GM23248 (cell line): Measurements from ENCODE around the gene LAMA2. TPM values are rescaled to one million over a fixed set of nuclear protein-coding genes. Genes with fewer than 3 reads are reported as not detected.

Source experiments
- DNase-seq: peaks from one replicate; pipeline ENCODE4 v3.0.0-alpha.2; 2015
- H2AFZ ChIP-seq: fragments of 200-600 bp; sonication (generic); 2 replicates; pipeline ENCODE4 v1.6.1; 2016; ENCODE audit warnings: antibody characterized with exemption
- H3F3A ChIP-seq: fragments of 200-600 bp; sonication (generic); 2 replicates; pipeline ENCODE4 v1.6.1; 2016; ENCODE audit warnings: mild to moderate bottlenecking, antibody characterized with exemption, mixed run types; ENCODE audit not compliant: insufficient read depth
- H3K27ac ChIP-seq: fragments of 200-600 bp; sonication (generic); 2 replicates; pipeline ENCODE4 v1.5.1; 2016; ENCODE audit warnings: mild to moderate bottlenecking
- H3K27me3 ChIP-seq: fragments of 200-600 bp; sonication (generic); replicated peaks from 2 replicates; pipeline ENCODE4 v1.6.1; 2016; ENCODE audit warnings: mild to moderate bottlenecking; ENCODE audit not compliant: insufficient read depth
- H3K36me3 ChIP-seq: fragments of 200-600 bp; sonication (generic); 2 replicates; pipeline ENCODE4 v1.6.1; 2016; ENCODE audit warnings: low read depth, mild to moderate bottlenecking
- H3K4me1 ChIP-seq: fragments of 200-600 bp; sonication (generic); 2 replicates; pipeline ENCODE4 v1.6.1; 2016; ENCODE audit warnings: mild to moderate bottlenecking; ENCODE audit not compliant: insufficient read depth
- H3K4me2 ChIP-seq: fragments of 200-600 bp; sonication (generic); one replicate; pipeline ENCODE4 v1.6.1; 2016; ENCODE audit warnings: mild to moderate bottlenecking; ENCODE audit not compliant: unreplicated experiment
- H3K4me3 ChIP-seq: fragments of 200-600 bp; sonication (generic); 2 replicates; pipeline ENCODE4 v1.5.1; 2016; ENCODE audit warnings: mild to moderate bottlenecking
- H3K79me2 ChIP-seq: fragments of 200-600 bp; sonication (generic); 2 replicates; pipeline ENCODE4 v1.6.1; 2016; ENCODE audit warnings: mild to moderate bottlenecking; ENCODE audit not compliant: insufficient read depth
- H3K9ac ChIP-seq: fragments of 200-600 bp; sonication (generic); 2 replicates; pipeline ENCODE4 v1.6.1; 2016; ENCODE audit warnings: mild to moderate bottlenecking
- H3K9me2 ChIP-seq: fragments of 200-600 bp; sonication (generic); 2 replicates; pipeline ENCODE4 v1.6.1; 2016; ENCODE audit warnings: mixed run types, mild to moderate bottlenecking, moderate library complexity; ENCODE audit not compliant: insufficient read depth
- H3K9me3 ChIP-seq: fragments of 200-600 bp; sonication (generic); one replicate; pipeline ENCODE4 v1.6.1; 2017; ENCODE audit warnings: low read depth
- H4K20me1 ChIP-seq: fragments of 200-600 bp; sonication (generic); 2 replicates; pipeline ENCODE4 v1.6.0; 2016; ENCODE audit not compliant: insufficient read depth
- EZH2 ChIP-seq: fragments of 200-600 bp; sonication (generic); IDR thresholded peaks from 2 replicates; pipeline ENCODE4 v1.6.1; 2018; ENCODE audit warnings: antibody characterized with exemption, mild to moderate bottlenecking; ENCODE audit not compliant: insufficient read depth, poor library complexity, severe bottlenecking
- EZH2phosphoT487 ChIP-seq: fragments of 200-600 bp; sonication (generic); IDR thresholded peaks from 2 replicates; pipeline ENCODE4 v1.6.1; 2018; ENCODE audit warnings: antibody characterized with exemption, moderate library complexity, mild to moderate bottlenecking, low read depth; ENCODE audit not compliant: insufficient read depth
- WGBS, 2 experiments: methylation state at CpG; one replicate each; pipeline ENCODE4 v1.1.6; 2015 to 2017; ENCODE audit warnings: low lambda C conversion rate in 2 of 2, low coverage in 1 of 2; ENCODE audit errors: missing lambda C conversion rate in 2 of 2; 5-methylcytosine and 5-hydroxymethylcytosine counted together
- in situ Hi-C: fragments of 300-500 bp; cut with MboI; formaldehyde crosslinking; loops from 2 replicates; pipeline ENCODE4 v1.15.0; 2020
- polyA plus RNA-seq: library from polyadenylated mRNA; unstranded; fragments of >200 nt; fragmentation: Nextera tagmentation; extraction: Ambion mirVana; gene quantifications from 2 replicates; pipeline ENCODE4 v1.2.1, GENCODE V29; 2016
- total RNA-seq: library from RNA; depleted of rRNA; stranded (reverse); fragments of >200 nt; shearing (Covaris generic); gene quantifications from 2 replicates; pipeline ENCODE4 v1.2.3, GENCODE V29; 2014

Gene LAMA2
- total and polyA plus RNA-seq, 2 experiments from 2014 or later = 8.3 to 31.1 TPM

DNA sequence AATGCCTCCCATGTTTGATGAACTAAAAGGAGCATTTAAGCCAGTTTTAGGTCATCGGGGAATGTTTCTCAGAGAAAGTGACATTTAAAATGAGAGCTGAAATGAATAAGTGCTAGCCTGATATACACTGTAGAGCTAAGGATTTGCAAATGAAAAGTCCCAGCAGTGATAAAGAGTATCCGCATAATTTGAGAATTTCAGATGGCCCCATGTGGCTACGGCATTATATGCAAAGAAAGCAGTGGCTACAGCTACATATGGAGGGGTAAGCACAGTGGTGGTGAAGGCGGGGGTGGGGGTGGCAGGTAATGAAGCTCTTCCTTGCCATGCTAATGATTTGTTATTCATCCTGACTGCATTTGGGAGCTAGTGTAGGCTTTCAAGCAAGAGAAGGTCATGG, 455.7 kb downstream of the LAMA2 start:
- Histone ChIP-seq H3K9ac (no peak overlapping the region), H3K79me2 (no peaks in the 10 kb centered on the region), H3K4me2 (no peak overlapping the region), H3K27ac (no peak overlapping the region), H4K20me1 (no peaks in the 10 kb centered on the region), H3K4me3 (no peak overlapping the region), H3F3A (peaks cover 9% of the 10 kb centered on the region; the same call in 1 of the 2 replicates), H3K36me3 (no peaks in the 10 kb centered on the region), H3K4me1 (peaks cover 35% of the 10 kb centered on the region), H3K9me3 (no peaks in the 10 kb centered on the region), H3K27me3 (no peaks in the 10 kb centered on the region), H2AFZ (no peak overlapping the region), H3K9me2 (no peaks in the 10 kb centered on the region)
- no peak for TF ChIP-seq EZH2
- 95 to 99% methylated on average over 4 of the region's 4 CpGs for WGBS, 2 experiments
- no peak for DNase-seq
- in situ Hi-C loops = no loop called here

DNA sequence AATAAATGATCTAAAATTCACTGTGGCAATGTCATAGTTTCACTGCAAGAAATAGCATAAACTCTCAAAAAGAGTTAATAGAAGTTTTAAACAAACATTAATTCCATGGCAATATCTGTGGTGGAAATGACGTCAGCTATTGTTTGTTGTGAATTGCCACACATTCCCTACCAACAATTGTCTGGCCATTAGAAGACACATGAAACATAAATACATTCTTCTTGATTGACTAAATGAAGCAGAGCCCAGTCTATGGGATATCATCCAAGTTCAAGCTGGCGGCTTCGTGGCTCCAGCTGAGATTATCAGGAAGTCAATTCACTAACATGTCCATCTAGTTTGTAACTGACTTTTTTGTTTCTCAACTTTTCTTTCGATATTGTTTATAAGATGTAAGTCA, 458.0 kb downstream of the LAMA2 start:
- Histone ChIP-seq H3K9me3 (no peaks in the 10 kb centered on the region), H3K9ac (peak overlapping the region; percentile 67), H3K9me2 (no peaks in the 10 kb centered on the region), H3K4me2 (peak overlapping the region; percentile 15), H3K36me3 (no peaks in the 10 kb centered on the region), H3F3A (peaks cover 16% of the 10 kb centered on the region; the same call in 1 of the 2 replicates), H3K4me3 (no peak overlapping the region), H3K4me1 (peaks cover 45% of the 10 kb centered on the region), H3K27ac (peak overlapping the region; percentile 87), H4K20me1 (no peaks in the 10 kb centered on the region), H2AFZ (no peak overlapping the region), H3K79me2 (no peaks in the 10 kb centered on the region), H3K27me3 (no peaks in the 10 kb centered on the region)
- WGBS, 2 experiments = 1 to 3% methylated on average over 4 of the region's 4 CpGs
- no peak for TF ChIP-seq EZH2
- TF ChIP-seq EZH2phosphoT487 = no peak
- peak; percentile 95 for DNase-seq
- in situ Hi-C loops = no loop called here

GRCh38 chr6:129342243-129342642, 459.3 kb downstream of the LAMA2 start:
- Histone ChIP-seq H3K27ac (peak overlapping the region; percentile 87), H2AFZ (0 out of 2 replicates have a peak overlapping the region, but pooled peaks have one; percentile 2), H3K9me3 (no peaks in the 10 kb centered on the region), H3K9me2 (no peaks in the 10 kb centered on the region), H3K9ac (peak overlapping the region; percentile 54; the same call in 1 of the 2 replicates), H4K20me1 (no peaks in the 10 kb centered on the region), H3K27me3 (no peaks in the 10 kb centered on the region), H3K4me2 (peak overlapping the region; percentile 15), H3F3A (peaks cover 16% of the 10 kb centered on the region; the same call in 1 of the 2 replicates), H3K36me3 (no peaks in the 10 kb centered on the region), H3K4me3 (no peak overlapping the region), H3K4me1 (peaks cover 48% of the 10 kb centered on the region), H3K79me2 (no peaks in the 10 kb centered on the region)
- peak; percentile 74 for DNase-seq
- TF ChIP-seq EZH2phosphoT487 = no peak
- TF ChIP-seq EZH2 = no peak
- whole genome bisulfite sequencing, 2 experiments = 1 to 7% methylated on average over 2 of the region's 2 CpGs
- in situ Hi-C loops = no loop called here

GRCh38 chr6:129342796-129343195, 459.9 kb downstream of the LAMA2 start:
- DNase-seq = peak; percentile 9
- H3K27me3 ChIP-seq = no peaks in the 10 kb centered on the region
- no peaks in the 10 kb centered on the region for H3K79me2 ChIP-seq
- in situ Hi-C loops = no loop called here
- H3K27ac ChIP-seq = no peak overlapping the region
- no peaks in the 10 kb centered on the region for H3K9me2 ChIP-seq
- peaks cover 47% of the 10 kb centered on the region for H3K4me1 ChIP-seq
- WGBS, 2 experiments = 80 to 83% methylated on average over 2 of the region's 2 CpGs
- no peak overlapping the region for H3K9ac ChIP-seq
- no peak overlapping the region for H2AFZ ChIP-seq
- H4K20me1 ChIP-seq = no peaks in the 10 kb centered on the region
- no peaks in the 10 kb centered on the region for H3K9me3 ChIP-seq
- no peaks in the 10 kb centered on the region for H3K36me3 ChIP-seq
- no peak overlapping the region for H3K4me2 ChIP-seq
- H3K4me3 ChIP-seq = no peak overlapping the region
- peaks cover 16% of the 10 kb centered on the region; the same call in 1 of the 2 replicates for H3F3A ChIP-seq
- TF ChIP-seq EZH2 (no peak), EZH2phosphoT487 (no peak)

DNA sequence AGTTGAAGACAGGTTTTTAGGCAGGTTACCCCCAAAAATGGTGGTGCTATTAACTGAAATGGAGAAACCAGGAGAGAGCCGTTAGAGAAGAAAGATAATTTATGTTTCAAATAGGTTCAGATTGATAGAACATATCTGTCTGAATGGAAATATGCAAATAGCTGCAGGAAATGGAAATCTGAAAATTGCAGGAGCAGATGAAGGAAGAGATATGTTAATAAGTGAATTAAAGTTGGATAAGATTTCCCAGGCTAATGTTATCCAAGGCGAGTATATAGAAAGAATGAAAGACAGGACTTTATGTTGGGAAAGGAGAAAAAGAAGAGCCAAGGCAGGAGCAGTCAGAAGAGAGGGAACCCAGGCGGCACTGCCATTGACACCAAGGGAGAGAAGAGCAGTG, 461.4 kb downstream of the LAMA2 start:
- no peak for TF ChIP-seq EZH2
- no peak for TF ChIP-seq EZH2phosphoT487
- H3F3A ChIP-seq = peaks cover 16% of the 10 kb centered on the region; the same call in 1 of the 2 replicates
- H3K36me3 ChIP-seq = no peaks in the 10 kb centered on the region
- no peaks in the 10 kb centered on the region for H3K79me2 ChIP-seq
- no peaks in the 10 kb centered on the region for H3K9me3 ChIP-seq
- 98 to 100% methylated on average over 3 of the region's 3 CpGs for WGBS, 2 experiments
- H3K4me2 ChIP-seq = no peak overlapping the region
- H4K20me1 ChIP-seq = no peaks in the 10 kb centered on the region
- in situ Hi-C loops = no loop called here
- H2AFZ ChIP-seq = no peak overlapping the region
- no peaks in the 10 kb centered on the region for H3K27me3 ChIP-seq
- no peaks in the 10 kb centered on the region for H3K9me2 ChIP-seq
- no peak overlapping the region for H3K4me3 ChIP-seq
- H3K4me1 ChIP-seq = peaks cover 47% of the 10 kb centered on the region
- H3K9ac ChIP-seq = no peak overlapping the region
- no peak overlapping the region for H3K27ac ChIP-seq
- DNase-seq = no peak
